Activated effector memory CD4-positive, alpha-beta T cell treated with Interleukin-2 at 50 U/mL for 16 hours (primary cell): ENCODE data around the gene ANKRD42.
A peak's percentile ranks its signal among the peaks of the same experiment; 100 is the strongest.

Experiments used
- DNase-seq: peaks from one replicate; pipeline ENCODE4 v3.0.0-alpha.2; 2020

ANKRD42 gene

DNA sequence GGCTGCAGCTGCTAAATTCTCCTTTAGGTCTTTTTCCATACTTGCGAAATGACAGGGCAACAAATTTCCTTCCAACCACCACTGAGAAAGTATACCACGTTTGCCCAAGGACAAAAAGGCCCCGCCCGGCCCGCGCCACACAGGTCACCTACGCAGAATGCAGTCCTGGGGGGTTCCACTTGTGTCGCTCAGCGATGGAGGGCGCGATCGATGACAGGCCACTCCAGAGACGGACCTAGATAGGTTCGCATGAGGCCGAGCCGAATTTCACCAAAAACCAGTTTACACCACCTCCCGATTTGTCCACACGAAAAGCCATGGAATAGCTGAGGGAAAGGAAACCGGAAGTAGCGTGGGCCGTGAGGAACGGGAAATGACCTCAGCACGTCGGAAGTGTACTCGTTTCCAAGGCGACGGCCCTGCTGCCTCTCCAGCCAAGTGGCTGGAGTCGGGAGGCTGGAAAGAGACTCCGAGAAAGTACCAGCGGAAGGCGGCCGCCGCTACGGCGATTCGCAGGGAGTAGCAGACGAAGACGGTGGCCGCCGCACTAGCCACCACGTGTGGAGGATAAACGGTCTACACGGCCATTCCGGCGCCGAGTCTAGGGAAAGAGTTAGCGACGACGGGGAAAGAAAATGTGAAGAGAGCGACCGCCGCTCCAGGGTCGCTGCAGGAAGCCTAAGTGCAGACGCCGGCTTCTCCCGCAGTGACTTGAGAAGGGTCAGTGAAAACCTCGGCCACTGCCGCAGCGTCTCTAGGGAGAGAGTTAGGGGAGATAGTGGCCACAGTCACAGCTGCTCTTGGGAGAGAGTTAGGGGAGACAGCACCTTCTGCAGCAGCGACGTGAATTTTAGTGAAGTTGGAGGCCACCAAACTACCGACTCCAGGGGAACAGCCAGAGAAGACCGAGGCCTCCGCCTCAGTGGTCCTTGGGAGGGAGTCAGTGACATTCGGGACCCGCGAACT, at the start of gene ANKRD42:
TSS of gene ANKRD42 (plus strand) at position 398 of the 966 bp plus-strand sequence. CDS start 959 bp downstream, outside the sequence.
- peak; percentile 78 for DNase-seq

- no peak for DNase-seq
Measured at GRCh38 chr11:83147895-83148294, 45.6 kb upstream of the ANKRD42 start.

- no peak for DNase-seq
Measured at GRCh38 chr11:83150450-83150849, 43.1 kb upstream of the ANKRD42 start.

DNA sequence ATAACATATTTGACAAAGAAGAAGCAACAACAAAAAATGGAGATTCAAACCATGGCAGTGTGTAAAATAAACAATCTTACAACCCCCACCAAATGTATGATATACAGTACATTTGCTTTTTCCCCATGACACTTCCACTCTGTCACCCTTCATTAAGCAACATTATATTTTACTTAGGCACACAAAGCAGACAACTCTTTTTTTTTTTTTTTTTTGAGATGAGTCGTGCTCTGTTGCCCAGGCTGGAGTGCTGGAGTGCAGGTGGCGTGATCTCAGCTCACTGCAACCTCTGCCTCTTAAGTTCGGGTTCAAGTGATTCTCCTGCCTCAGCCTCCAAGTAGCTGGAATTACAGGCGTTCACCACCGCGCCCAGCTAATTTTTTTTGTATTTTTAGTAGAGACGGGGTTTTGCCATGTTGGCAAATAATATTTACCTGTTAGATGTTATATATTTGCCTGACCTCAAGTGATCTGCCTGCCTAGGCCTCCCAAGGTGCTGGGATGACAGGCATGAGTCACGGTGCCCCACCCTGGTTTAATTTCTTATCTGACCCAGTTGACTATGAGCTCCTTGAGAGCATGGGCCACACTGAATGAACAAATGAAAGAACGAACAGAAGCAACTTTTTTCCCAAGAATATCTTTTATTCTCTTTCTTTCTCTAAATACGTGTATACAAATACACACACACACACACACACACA, 42.1 kb upstream of the ANKRD42 start:
- DNase-seq: no peak

- no peak for DNase-seq
Measured at GRCh38 chr11:83152264-83152663, 41.2 kb upstream of the ANKRD42 start.

DNA sequence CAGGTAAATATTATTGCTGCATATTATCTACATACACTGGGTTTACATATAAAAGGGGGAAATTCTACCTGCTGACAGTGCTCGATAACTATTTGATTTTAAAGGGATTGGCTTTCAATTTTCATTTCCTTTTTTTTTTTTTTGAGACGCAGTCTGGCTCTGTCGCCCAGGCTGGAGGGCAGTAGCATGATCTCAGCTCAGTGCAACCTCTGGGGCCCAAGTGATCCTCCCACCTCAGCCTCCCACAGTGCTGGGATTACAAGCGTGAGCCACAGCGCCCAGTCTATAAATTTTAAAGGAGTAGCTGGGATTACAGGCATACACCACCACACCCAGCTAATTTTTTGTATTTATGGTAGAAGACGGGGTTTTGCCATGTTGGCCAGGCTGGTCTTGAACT, 39.7 kb upstream of the ANKRD42 start:
- no peak for DNase-seq

GRCh38 chr11:83156144-83156995, 37.1 kb upstream of the ANKRD42 start:
- DNase-seq: peak; percentile 96

DNA sequence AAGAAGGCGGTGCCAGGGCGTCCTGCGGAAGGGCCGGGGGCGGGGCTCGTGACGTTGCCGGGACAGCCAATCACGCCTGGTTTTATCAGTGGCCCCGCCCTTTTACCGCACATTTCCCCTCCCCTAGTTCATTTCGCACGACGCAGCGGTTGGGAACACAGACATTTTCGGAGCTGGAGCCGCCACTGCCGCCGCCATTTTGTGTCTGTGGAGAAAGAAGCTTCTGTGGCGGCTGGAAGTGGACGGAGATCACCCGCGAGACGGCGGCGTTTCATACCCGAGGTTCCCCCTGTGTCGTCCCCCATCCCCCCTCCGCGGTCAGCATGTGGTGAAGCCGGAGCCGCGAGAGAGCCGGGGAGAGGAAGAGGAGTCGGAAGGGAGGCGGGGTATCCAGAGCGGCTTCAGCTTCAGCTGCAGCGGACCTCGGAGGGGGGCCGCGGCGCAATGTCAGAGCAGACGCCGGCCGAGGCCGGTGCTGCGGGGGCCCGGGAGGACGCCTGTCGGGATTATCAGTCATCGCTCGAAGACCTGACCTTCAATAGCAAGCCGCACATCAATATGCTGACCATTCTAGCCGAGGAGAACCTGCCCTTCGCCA, 36.4 kb upstream of the ANKRD42 start, which contains the start of gene PCF11:
TSS of gene PCF11 (plus strand) at position 136 of the 598 bp plus-strand sequence. CDS start at position 445, 309 bp downstream.
- DNase-seq: no peak

DNA sequence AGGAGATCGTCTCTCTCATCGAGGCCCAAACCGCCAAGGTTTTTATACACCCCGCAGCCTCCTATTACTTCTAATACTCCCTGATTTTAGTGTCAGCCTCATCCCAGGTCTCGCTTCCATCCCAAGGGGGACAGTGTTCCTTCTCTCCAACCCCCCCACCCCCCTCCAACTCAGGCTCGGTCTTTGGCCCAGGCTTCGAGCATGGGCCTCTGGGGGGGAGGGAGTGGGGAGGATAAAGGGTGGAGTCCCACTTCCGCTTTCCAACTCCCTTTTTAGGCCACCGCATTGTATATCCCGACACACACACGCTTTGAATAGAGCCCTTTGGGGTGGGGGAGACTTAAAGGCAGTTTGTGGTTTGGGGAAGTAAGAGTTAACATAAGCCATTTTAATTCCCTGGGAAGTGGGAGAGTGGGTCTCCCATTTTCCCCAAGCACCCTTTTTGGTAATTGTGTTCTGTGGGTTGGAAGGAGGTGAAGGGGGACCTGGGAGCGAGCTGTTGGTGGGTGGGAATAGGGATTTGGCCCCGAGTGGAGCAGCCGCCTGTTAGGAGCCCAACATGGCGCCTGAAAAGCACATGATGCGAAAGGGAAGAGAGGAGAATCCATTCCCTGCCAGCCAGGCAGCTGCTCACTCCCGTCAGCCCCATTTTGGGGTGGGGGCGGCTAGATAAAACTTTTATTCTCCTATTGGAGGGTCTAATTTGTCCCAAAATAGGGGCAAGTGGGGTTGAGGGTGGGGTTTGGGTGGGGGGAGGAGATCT, 35.7 kb upstream of the ANKRD42 start:
- peak; percentile 39 for DNase-seq

DNA sequence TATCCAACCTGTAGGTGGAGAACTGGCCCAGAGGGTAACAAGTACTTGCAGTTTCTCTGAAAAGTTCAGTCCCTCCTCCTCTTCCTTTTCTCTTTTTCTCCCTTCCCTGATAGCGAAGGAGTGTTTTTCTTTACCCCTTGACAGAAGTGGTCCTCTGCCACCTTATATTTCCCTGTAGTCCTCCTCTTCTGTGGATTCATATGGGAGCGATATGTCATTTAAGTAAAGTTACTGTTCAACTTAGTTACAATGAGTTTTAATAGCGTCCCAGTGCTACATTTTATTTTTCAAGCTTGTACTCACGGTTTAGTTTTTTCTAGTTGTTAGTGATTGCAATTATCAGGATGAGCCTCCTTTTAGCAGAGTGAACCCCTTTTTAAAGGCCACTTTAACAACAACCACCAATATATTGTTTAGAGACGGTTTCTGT, 35.1 kb upstream of the ANKRD42 start:
- DNase-seq: no peak

GRCh38 chr11:83158965-83159901, 34.3 kb upstream of the ANKRD42 start:
- DNase-seq: no peak

DNA sequence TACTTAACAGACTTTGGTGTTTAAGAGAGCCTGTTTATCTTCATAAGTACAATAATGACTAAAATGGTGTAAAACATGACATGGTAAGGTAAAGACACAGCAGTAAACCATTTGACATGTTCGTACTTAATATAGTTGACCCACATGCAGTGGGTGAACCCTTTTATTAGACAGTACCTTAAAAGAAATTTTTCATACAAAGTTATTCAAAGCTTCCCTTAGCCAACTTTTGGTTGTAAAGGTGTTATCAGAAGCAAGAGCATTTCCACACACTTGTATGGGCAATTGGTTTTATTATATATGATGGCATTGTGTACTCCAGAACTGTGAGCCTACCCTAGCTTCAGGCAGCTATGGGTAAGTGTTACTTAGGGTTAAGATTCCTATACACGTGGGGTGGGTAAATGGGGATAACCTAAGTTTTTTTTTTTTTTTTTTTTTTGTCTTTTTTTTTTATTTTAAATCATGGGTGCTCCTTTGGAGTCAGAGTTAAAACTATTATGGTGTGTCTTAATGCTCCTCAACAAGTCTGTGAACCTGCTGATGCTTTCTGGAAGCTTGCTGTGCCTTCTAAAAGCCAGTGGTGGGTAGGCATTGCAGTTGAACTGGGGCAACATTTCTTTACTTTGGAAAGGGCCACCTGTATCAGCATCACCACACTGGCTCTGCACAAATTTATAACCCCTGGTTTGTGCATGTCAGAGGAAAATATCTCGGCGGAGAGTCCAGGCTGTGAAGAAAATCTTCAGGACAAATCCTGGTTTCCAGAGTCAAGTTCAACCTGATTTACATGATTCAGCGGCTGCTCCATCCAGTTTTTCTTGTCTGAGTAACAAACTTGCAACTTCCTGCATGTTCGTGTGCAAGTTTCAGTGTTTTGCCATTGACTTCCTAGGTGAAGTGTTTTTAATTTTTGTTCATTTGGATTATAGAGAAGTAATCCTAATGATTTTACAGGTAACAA, 33.3 kb upstream of the ANKRD42 start:
- no peak for DNase-seq

GRCh38 chr11:83161610-83162199, 31.8 kb upstream of the ANKRD42 start:
- DNase-seq: no peak

DNA sequence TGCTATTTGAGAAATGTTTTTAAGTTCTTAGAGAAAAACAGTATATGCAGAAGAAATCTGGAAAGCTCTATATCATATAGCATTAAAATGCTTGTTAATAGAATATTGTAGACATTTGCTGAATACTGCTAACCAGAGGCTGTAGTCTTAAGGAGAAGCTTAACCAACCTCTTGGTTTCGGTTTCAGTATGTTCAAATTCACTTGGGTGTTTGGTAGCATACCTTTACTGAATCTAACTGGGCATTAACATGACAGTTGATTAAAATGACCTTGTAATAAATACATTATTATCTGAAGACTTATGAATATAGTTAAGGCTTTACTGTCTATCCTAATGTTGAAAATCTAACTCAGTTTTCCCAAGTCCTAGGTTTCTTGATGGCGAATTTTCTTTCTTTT, 31.1 kb upstream of the ANKRD42 start:
- no peak for DNase-seq

DNA sequence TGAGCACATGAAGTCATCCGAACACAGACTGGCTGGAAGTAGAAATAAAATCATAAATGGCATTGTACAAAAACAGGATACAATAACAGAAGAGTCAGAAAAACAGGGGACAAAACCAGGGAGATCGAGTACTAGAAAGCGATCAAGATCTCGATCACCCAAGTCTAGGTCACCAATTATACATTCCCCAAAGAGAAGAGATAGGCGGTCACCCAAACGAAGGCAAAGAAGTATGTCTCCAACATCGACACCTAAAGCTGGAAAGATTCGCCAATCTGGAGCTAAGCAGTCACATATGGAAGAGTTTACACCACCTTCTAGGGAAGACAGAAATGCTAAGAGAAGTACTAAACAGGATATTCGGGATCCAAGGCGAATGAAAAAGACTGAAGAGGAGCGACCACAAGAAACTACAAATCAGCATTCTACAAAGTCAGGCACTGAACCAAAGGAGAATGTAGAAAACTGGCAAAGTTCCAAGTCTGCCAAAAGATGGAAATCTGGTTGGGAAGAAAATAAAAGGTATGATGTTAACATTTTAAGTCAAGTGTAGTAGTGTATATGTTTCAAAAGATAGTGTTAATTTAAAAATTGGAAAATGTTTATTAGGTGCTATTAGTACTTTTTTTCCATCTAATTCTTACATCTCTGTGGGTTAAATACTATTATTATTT, 27.2 kb upstream of the ANKRD42 start:
- no peak for DNase-seq

DNA sequence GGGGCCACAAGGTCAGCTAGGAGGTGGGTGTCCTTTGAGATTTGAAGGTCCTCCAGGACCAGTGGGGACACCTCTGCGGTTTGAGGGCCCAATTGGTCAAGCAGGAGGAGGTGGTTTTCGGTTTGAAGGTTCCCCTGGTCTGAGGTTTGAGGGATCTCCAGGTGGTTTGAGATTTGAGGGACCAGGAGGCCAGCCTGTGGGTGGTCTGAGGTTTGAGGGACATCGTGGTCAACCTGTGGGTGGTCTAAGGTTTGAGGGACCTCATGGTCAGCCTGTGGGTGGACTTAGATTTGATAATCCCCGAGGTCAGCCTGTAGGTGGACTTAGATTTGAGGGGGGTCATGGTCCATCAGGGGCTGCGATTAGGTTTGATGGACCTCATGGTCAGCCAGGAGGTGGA, 24.8 kb upstream of the ANKRD42 start:
- DNase-seq: no peak

DNA sequence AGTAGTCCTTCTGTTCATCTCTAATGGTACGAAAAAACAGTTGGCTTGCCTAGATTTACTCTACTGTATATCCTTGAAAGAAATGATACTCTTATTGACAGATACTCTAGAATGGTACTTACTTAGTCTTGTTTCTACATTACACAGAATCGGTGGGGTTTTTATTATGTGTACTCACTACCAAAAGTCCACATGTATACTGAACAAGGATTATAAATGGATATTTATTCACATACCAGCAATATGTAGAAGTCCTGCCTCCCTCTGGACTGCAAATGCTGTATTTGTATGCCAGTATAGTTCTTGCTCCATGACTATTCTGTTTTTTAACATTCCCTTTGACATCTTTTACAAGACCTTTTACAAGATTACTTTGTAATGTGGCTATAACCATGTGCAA, 22.6 kb upstream of the ANKRD42 start:
- no peak for DNase-seq

- DNase-seq: no peak
Measured at GRCh38 chr11:83172551-83172950, 21.0 kb upstream of the ANKRD42 start.
